Measurements from ENCODE around the gene SYNGR1. TPM values are rescaled to one million over a fixed set of nuclear protein-coding genes. Genes with fewer than 3 reads are reported as not detected.

The SYNGR1 gene
- total RNA-seq, 4 donors from 2014 or later = 4.4 to 11.0 (median 9.9) TPM

GRCh38 chr22:39311592-39312400 is 38.0 kb upstream of the SYNGR1 start:
- DNase-seq (ENCODE audit: low spot score) (no peak), ATAC-seq (ENCODE audit: low FRiP score) (no peak)
- TF ChIP-seq CTCF (IDR thresholded peaks at IDR 0.05) = no peak

- no peak for DNase-seq (ENCODE audit: low spot score)
- TF ChIP-seq CTCF (IDR thresholded peaks at IDR 0.05) = no peak
Observed at GRCh38 chr22:39312410-39312809, 37.4 kb upstream of the SYNGR1 start.

GRCh38 chr22:39313258-39314001 is 36.4 kb upstream of the SYNGR1 start:
- DNase-seq (ENCODE audit: low spot score) (no peak), ATAC-seq (ENCODE audit: low FRiP score) (no peak)
- TF ChIP-seq CTCF (IDR thresholded peaks at IDR 0.05) = no peak

More at GRCh38 chr22:39312410-39312809, 37.4 kb upstream of the SYNGR1 start:
- no peak for ATAC-seq (ENCODE audit: low FRiP score)

GRCh38 chr22:39314251-39314971 is 35.4 kb upstream of the SYNGR1 start:
- DNase-seq (ENCODE audit: low spot score) = no peak
- ATAC-seq (ENCODE audit: low FRiP score) = no peak
- no peak for TF ChIP-seq CTCF (IDR thresholded peaks at IDR 0.05)

DNA sequence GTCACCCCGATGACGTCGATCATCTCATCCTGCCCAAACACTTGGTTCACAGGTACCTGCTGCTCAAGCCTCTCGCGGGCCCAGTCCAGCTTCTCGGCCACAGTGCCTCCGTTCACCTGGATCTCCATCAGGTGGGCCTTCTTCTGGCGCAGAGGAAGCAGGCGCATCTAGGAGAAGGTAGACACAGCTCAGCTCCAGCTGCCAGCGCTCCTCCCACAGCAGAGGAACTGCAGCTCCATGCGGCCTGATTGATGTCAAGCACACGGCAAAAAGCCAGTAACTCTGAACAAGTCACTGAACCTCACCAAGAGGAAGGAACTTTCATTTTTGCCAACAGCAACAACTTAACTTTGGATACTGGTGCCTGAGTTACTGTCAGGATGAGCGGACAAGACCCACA is 34.4 kb upstream of the SYNGR1 start:
- no peak for ATAC-seq (ENCODE audit: low FRiP score)
- TF ChIP-seq CTCF (IDR thresholded peaks at IDR 0.05) = no peak
- no peak for DNase-seq (ENCODE audit: low spot score)

DNA sequence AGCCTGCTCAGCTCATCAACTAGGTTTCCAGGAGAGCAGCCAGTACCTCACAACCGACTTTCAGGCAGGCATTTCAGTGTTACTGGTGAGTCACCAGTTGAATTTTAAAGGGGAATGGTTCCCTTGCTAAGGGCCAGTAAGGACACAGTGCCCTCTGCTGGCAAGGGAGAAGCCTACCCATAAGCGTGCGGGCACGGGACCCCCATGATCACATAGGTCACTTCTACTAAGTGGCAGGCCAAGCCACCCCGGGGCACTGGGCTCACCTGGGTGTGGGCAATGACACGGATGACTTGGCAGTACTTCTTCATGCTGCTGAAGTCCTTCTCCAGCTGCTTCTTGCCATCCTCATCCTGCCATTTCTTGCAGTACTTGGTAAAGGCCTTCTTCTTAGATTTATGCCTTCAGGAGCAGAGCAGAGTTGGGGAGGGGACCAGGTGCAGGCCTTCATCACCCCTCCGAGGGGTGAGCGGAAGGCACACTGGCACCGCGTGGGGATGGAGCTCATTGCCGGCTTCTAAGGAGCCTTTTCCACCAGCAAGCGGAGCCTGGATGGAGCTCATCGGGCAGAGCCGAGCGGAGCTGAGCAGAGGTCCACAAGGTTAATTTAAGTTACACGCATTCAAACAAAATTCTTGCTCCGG is 33.2 kb upstream of the SYNGR1 start:
- TF ChIP-seq CTCF (IDR thresholded peaks at IDR 0.05) = no peak
- DNase-seq (ENCODE audit: low spot score) = peak; percentile 60

More for the DNA sequence above, 33.2 kb upstream of the SYNGR1 start:
- ATAC-seq (ENCODE audit: low FRiP score) = peak; percentile 29

Measured in omental fat pad (tissue), 4 donors.